Keratinocyte (primary cell): ENCODE results near the gene TRUB1. TPM values are rescaled to one million over a fixed set of nuclear protein-coding genes. Genes with fewer than 3 reads are reported as not detected.

Experiments used
- DNase-seq: peaks from one replicate; pipeline ENCODE4 v3.0.0-alpha.2; 2011; ENCODE audit warnings: low read depth, missing footprints, low spot score
- FAIRE-seq: peaks from 2 replicates; lab custom pipeline; 2011; peaks lifted over from hg19 to GRCh38; lab: Jason Lieb, UNC
- H2AFZ ChIP-seq: 2 replicates; pipeline ENCODE4 v1.6.0; 2012; ENCODE audit warnings: low read length, control low read depth, inconsistent platforms; ENCODE audit not compliant: control insufficient read depth
- H3K27ac ChIP-seq: 2 replicates; pipeline ENCODE4 v1.5.1; 2011; ENCODE audit warnings: low read length; ENCODE audit not compliant: control insufficient read depth, insufficient read depth
- H3K27me3 ChIP-seq: 3 replicates; pipeline ENCODE4 v1.6.0; 2011; ENCODE audit warnings: low read length; ENCODE audit not compliant: control insufficient read depth, insufficient read depth; ENCODE audit errors: extremely low read depth
- H3K36me3 ChIP-seq, 2 experiments: 2 replicates in 1 of 2; 3 replicates in 1 of 2; pipeline ENCODE4 v1.5.1; 2011; ENCODE audit warnings: low read length in 2 of 2, mild to moderate bottlenecking in 1 of 2; ENCODE audit not compliant: control insufficient read depth in 2 of 2, insufficient read depth in 2 of 2; ENCODE audit errors: extremely low read depth in 1 of 2
- H3K4me1 ChIP-seq: 3 replicates; pipeline ENCODE4 v1.5.1; 2011; ENCODE audit warnings: low read length; ENCODE audit not compliant: control insufficient read depth, insufficient read depth; ENCODE audit errors: extremely low read depth
- H3K4me2 ChIP-seq: 3 replicates; pipeline ENCODE4 v1.6.0; 2011; ENCODE audit warnings: low read depth, low read length; ENCODE audit not compliant: control insufficient read depth, insufficient read depth; ENCODE audit errors: extremely low read depth
- H3K4me3 ChIP-seq, 3 experiments: fragments of 200-600 bp in 1 of 3; sonication (generic) in 1 of 3; 2 replicates in 2 of 3; 3 replicates in 1 of 3; pipeline ENCODE4 v1.5.1; 2011 to 2016; ENCODE audit warnings: low read length in 3 of 3, mild to moderate bottlenecking in 3 of 3, control low read depth in 2 of 3, inconsistent platforms in 1 of 3, low read depth in 1 of 3, mixed read lengths in 1 of 3, mixed run types in 1 of 3, moderate library complexity in 1 of 3; ENCODE audit not compliant: control insufficient read depth in 2 of 3, insufficient read depth in 2 of 3; ENCODE audit errors: extremely low read depth in 1 of 3
- H3K79me2 ChIP-seq: 2 replicates; pipeline ENCODE4 v1.6.0; 2012; ENCODE audit warnings: low read length; ENCODE audit not compliant: control insufficient read depth, insufficient read depth
- H3K9ac ChIP-seq: 3 replicates; pipeline ENCODE4 v1.6.0; 2011; ENCODE audit warnings: low read length; ENCODE audit not compliant: control insufficient read depth, insufficient read depth; ENCODE audit errors: extremely low read depth
- H3K9me1 ChIP-seq: 3 replicates; pipeline ENCODE4 v1.6.0; 2011; ENCODE audit warnings: low read length; ENCODE audit not compliant: control insufficient read depth, insufficient read depth; ENCODE audit errors: extremely low read depth
- H3K9me3 ChIP-seq: 2 replicates; pipeline ENCODE4 v1.5.1; 2012; ENCODE audit warnings: low read depth, low read length; ENCODE audit not compliant: control insufficient read depth
- H4K20me1 ChIP-seq: 3 replicates; pipeline ENCODE4 v1.6.0; 2011; ENCODE audit warnings: low read length; ENCODE audit not compliant: control insufficient read depth, insufficient read depth; ENCODE audit errors: extremely low read depth
- CTCF ChIP-seq, 3 experiments: IDR thresholded peaks in 1 of 3; conservative IDR thresholded peaks in 1 of 3; optimal IDR thresholded peaks in 1 of 3; 2 replicates in 2 of 3; 3 replicates in 1 of 3; pipeline versions ENCODE3 to v1.5.1; 2011; ENCODE audit warnings: low read length in 3 of 3, mild to moderate bottlenecking in 3 of 3, moderate library complexity in 2 of 3, control low read depth in 1 of 3, inconsistent platforms in 1 of 3; ENCODE audit not compliant: insufficient read depth in 2 of 3; ENCODE audit errors: extremely low read depth in 1 of 3
- EZH2 ChIP-seq: IDR thresholded peaks from one replicate; pipeline ENCODE4 v1.6.1; 2012; ENCODE audit warnings: inconsistent platforms, mild to moderate bottlenecking, low read length, moderate library complexity
- dilution Hi-C: fragments of 300-500 bp; cut with MboI; formaldehyde crosslinking; loops from one replicate; pipeline ENCODE4 v1.7.0; 2020; ENCODE audit warnings: low sequenced_read_pairs; ENCODE audit not compliant: extremely low pct_ligation_motif_present
- polyA plus RNA-seq, 5 experiments: library from polyadenylated mRNA; depleted of rRNA in 3 of 5; stranded (reverse) in 3 of 5; stranded (forward) in 1 of 5; unstranded in 1 of 5; fragments of >200 nt; gene quantifications; 1 replicate in 1 of 5; 2 replicates in 3 of 5; 3 replicates in 1 of 5; pipeline versions ENCODE4 v1.2.1 to v1.2.3, GENCODE V29; 2011 to 2012; ENCODE audit warnings: missing spikeins in 2 of 5, low read depth in 1 of 5, low replicate concordance in 1 of 5

TRUB1 gene
- polyA plus RNA-seq, 1 donor (not counting 4 experiments of a cell fraction or from before 2014, with no cell fraction given) = 20.5 TPM

- no peak for FAIRE-seq
- Histone ChIP-seq H3K9me1 (no peaks in the 10 kb centered on the region), H3K9me3 (no peaks in the 10 kb centered on the region), H2AFZ (no peak overlapping the region), H3K4me3 (no peak overlapping the region), H3K79me2 (no peaks in the 10 kb centered on the region), H4K20me1 (no peaks in the 10 kb centered on the region), H3K4me2 (no peak overlapping the region), H3K4me1 (no peaks in the 10 kb centered on the region), H3K27ac (no peak overlapping the region), H3K9ac (no peak overlapping the region), H3K27me3 (no peaks in the 10 kb centered on the region), H3K36me3 (no peaks in the 10 kb centered on the region)
- no peak for DNase-seq
- dilution Hi-C loops = no loop called here
- TF ChIP-seq EZH2 (no peak), CTCF (optimal IDR thresholded peaks at IDR 0.05 in 1 of 3, IDR thresholded peaks at IDR 0.05 in 1 of 3, conservative IDR thresholded peaks at IDR 0.05 in 1 of 3; ENCODE audit: extremely low read depth in 1 of 3, insufficient read depth in 2 of 3, low read length in 3 of 3) (no peak)
Observed at GRCh38 chr10:114912470-114912859, 25.5 kb upstream of the TRUB1 start.

- Histone ChIP-seq H3K4me2 (no peak overlapping the region), H3K4me3 (no peak overlapping the region), H4K20me1 (no peaks in the 10 kb centered on the region), H3K79me2 (no peaks in the 10 kb centered on the region), H3K27ac (no peak overlapping the region), H2AFZ (no peak overlapping the region), H3K9me1 (no peaks in the 10 kb centered on the region), H3K4me1 (peaks cover 14% of the 10 kb centered on the region), H3K9ac (no peak overlapping the region), H3K27me3 (no peaks in the 10 kb centered on the region), H3K9me3 (no peaks in the 10 kb centered on the region), H3K36me3 (no peaks in the 10 kb centered on the region)
- no peak for TF ChIP-seq EZH2
- FAIRE-seq = no peak
- dilution Hi-C loops = no loop called here
- DNase-seq = no peak
Observed at GRCh38 chr10:114914560-114914959, 23.4 kb upstream of the TRUB1 start.

DNA sequence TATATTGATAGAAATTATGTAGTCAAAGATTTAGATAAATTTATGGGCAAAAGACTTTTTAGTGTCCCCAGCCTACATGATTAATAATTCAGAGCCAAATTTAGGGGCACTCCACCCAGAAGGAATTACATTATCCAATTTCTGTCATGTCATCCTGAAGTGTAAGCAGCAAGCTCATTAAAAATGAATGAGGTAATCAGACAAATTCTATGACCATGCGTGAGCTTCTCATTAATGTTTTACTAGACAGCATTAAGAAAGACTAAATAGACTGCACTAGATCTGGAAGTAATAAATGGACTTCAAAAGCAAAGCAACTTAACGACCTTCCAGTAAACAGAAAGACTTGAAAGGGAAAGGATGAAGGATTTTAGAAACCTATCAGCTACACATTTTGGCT, 22.7 kb upstream of the TRUB1 start:
- Histone ChIP-seq H3K4me1 (peaks cover 15% of the 10 kb centered on the region), H3K27me3 (no peaks in the 10 kb centered on the region), H3K4me2 (no peak overlapping the region), H3K36me3 (no peaks in the 10 kb centered on the region), H4K20me1 (no peaks in the 10 kb centered on the region), H3K9ac (no peak overlapping the region), H2AFZ (no peak overlapping the region), H3K79me2 (no peaks in the 10 kb centered on the region), H3K4me3 (no peak overlapping the region), H3K9me3 (no peaks in the 10 kb centered on the region), H3K9me1 (no peaks in the 10 kb centered on the region), H3K27ac (no peak overlapping the region)
- dilution Hi-C loops = no loop called here
- TF ChIP-seq CTCF (optimal IDR thresholded peaks at IDR 0.05 in 1 of 3, IDR thresholded peaks at IDR 0.05 in 1 of 3, conservative IDR thresholded peaks at IDR 0.05 in 1 of 3; ENCODE audit: extremely low read depth in 1 of 3, insufficient read depth in 2 of 3, low read length in 3 of 3) (no peak), EZH2 (no peak)
- DNase-seq (no peak), FAIRE-seq (no peak)
